Keratinocyte (primary cell): ENCODE measurements around the gene CCSER1.

Experiments used
- EZH2 ChIP-seq: IDR thresholded peaks from one replicate; pipeline ENCODE4 v1.6.1; 2012; ENCODE audit warnings: inconsistent platforms, mild to moderate bottlenecking, low read length, moderate library complexity
- TF ChIP-seq, protein P1 (sequence below), 3 experiments: IDR thresholded peaks in 1 of 3; conservative IDR thresholded peaks in 1 of 3; optimal IDR thresholded peaks in 1 of 3; 2 replicates in 2 of 3; 3 replicates in 1 of 3; pipeline versions ENCODE3 to v1.5.1; 2011; ENCODE audit warnings: low read length in 3 of 3, mild to moderate bottlenecking in 3 of 3, moderate library complexity in 2 of 3, control low read depth in 1 of 3, inconsistent platforms in 1 of 3; ENCODE audit not compliant: insufficient read depth in 2 of 3; ENCODE audit errors: extremely low read depth in 1 of 3

DNA sequence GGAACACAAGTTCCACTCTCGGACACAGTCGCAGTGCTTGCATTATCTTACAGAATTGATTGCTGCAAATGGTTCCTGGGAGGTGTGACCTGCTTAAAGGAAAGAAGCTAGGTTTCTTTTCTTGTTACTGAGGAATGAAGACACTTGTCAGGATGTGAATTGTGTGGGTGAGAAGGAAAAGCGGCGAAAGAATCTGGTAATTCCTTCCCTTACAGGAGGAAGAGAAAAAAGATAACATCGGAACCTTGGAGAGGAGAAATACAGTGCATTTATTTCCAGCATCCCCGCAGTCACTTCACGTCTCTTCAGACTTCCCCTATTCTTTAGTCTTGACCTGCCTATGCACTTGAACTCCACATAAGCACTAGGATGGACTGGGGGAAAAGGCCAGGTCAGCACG, 389 bp upstream of the CCSER1 start:
- TF ChIP-seq, protein P1, sequence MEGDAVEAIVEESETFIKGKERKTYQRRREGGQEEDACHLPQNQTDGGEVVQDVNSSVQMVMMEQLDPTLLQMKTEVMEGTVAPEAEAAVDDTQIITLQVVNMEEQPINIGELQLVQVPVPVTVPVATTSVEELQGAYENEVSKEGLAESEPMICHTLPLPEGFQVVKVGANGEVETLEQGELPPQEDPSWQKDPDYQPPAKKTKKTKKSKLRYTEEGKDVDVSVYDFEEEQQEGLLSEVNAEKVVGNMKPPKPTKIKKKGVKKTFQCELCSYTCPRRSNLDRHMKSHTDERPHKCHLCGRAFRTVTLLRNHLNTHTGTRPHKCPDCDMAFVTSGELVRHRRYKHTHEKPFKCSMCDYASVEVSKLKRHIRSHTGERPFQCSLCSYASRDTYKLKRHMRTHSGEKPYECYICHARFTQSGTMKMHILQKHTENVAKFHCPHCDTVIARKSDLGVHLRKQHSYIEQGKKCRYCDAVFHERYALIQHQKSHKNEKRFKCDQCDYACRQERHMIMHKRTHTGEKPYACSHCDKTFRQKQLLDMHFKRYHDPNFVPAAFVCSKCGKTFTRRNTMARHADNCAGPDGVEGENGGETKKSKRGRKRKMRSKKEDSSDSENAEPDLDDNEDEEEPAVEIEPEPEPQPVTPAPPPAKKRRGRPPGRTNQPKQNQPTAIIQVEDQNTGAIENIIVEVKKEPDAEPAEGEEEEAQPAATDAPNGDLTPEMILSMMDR (optimal IDR thresholded peaks at IDR 0.05 in 1 of 3, IDR thresholded peaks at IDR 0.05 in 1 of 3, conservative IDR thresholded peaks at IDR 0.05 in 1 of 3; ENCODE audit: extremely low read depth in 1 of 3, insufficient read depth in 2 of 3, low read length in 3 of 3) = no peak
- TF ChIP-seq EZH2 = no peak
